Measurements from ENCODE around the gene MOSMO. TPM values are rescaled to one million over a fixed set of nuclear protein-coding genes. Genes with fewer than 3 reads are reported as not detected.
A peak's percentile ranks its signal among the peaks of the same experiment; 100 is the strongest.
"Not testable (repeated sequence)": the region's sequence is repeated elsewhere in the genome, so short reads cannot be mapped to it uniquely, and the experiment has no call there.

MOSMO gene
- total RNA-seq, 1 donor from 2014 or later, result 19.7 TPM

GRCh38 chr16:22029632-22030031 lies 21.7 kb downstream of the MOSMO start:
- DNase-seq (ENCODE audit: low spot score) (no peak), ATAC-seq (no peak)
- intact Hi-C loops (cut with DNase I), result no loop called here

GRCh38 chr16:22030087-22030812 lies 22.3 kb downstream of the MOSMO start:
- intact Hi-C loops (cut with DNase I), result no loop called here
- ATAC-seq (no peak), DNase-seq (ENCODE audit: low spot score) (no peak)

- DNase-seq (ENCODE audit: low spot score) (no peak), ATAC-seq (no peak)
These were observed 23.7 kb downstream of the MOSMO start for GRCh38 chr16:22031483-22032083.

DNA sequence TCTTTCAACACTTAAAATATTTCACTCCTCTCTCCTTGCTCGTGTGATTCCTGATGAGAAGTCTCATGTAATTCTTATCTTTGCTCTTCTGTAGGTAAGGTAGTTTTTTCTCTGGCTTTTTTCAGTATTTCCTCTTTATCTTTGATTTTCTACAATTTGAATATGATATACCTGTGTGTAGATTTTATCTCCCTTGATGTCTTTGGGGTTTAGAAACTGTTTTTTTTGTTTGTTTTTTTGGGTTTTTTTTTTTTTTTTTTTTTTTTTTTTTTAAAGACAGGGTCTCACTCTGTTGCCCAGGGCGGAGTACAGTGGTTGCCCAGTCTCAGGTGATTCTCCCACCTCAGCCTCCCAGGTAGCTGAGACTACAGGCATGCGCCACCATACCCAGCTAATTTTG lies 26.6 kb downstream of the MOSMO start:
- ATAC-seq, result no peak
- intact Hi-C loops (cut with DNase I), result no loop called here
- DNase-seq (ENCODE audit: low spot score), result no peak

More at GRCh38 chr16:22031483-22032083, 23.7 kb downstream of the MOSMO start:
- intact Hi-C loops (cut with DNase I), result no loop called here

GRCh38 chr16:22035153-22035552 lies 27.2 kb downstream of the MOSMO start:
- intact Hi-C loops (cut with DNase I), result no loop called here
- ATAC-seq, result no peak
- no peak for DNase-seq (ENCODE audit: low spot score)

- ATAC-seq; intact Hi-C loops (cut with DNase I): not testable (repeated sequence)
These were observed 36.0 kb downstream of the MOSMO start for GRCh38 chr16:22043882-22044281.

GRCh38 chr16:22045888-22046287 lies 38.0 kb downstream of the MOSMO start:
- DNase-seq (ENCODE audit: low spot score); intact Hi-C loops (cut with DNase I); ATAC-seq: not testable (repeated sequence)

More at GRCh38 chr16:22043882-22044281, 36.0 kb downstream of the MOSMO start:
- DNase-seq (ENCODE audit: low spot score), result not testable (repeated sequence)

- intact Hi-C loops (cut with DNase I), result no loop called here
- ATAC-seq, result no peak
- DNase-seq (ENCODE audit: low spot score), result no peak
These were observed 43.1 kb downstream of the MOSMO start for GRCh38 chr16:22050963-22051362.

- intact Hi-C loops (cut with DNase I), result no loop called here
- DNase-seq (ENCODE audit: low spot score), result no peak
- no peak for ATAC-seq
These were observed 45.1 kb downstream of the MOSMO start for GRCh38 chr16:22052980-22053379.

DNA sequence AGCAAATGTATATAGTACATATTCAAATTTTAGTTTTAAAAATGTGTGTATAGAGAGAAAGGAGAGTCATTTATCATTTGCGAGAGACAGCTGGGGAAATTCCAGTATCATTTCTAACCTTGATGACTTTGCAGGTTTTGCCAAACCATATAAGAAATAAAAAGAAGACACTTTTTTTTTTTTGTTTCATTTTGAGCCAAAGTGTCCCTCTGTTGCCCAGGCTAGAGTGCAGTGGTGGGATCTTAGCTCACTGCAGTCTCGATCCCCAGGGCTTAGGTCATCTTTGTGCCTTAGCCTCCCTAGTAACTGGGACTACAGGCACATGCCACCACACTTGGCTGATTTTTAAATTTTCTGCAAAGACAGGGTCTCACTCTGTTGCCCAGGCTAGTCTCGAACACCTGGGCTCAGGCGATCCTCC lies 46.0 kb downstream of the MOSMO start:
- ATAC-seq (no peak), DNase-seq (ENCODE audit: low spot score) (no peak)
- intact Hi-C loops (cut with DNase I), result no loop called here

DNA sequence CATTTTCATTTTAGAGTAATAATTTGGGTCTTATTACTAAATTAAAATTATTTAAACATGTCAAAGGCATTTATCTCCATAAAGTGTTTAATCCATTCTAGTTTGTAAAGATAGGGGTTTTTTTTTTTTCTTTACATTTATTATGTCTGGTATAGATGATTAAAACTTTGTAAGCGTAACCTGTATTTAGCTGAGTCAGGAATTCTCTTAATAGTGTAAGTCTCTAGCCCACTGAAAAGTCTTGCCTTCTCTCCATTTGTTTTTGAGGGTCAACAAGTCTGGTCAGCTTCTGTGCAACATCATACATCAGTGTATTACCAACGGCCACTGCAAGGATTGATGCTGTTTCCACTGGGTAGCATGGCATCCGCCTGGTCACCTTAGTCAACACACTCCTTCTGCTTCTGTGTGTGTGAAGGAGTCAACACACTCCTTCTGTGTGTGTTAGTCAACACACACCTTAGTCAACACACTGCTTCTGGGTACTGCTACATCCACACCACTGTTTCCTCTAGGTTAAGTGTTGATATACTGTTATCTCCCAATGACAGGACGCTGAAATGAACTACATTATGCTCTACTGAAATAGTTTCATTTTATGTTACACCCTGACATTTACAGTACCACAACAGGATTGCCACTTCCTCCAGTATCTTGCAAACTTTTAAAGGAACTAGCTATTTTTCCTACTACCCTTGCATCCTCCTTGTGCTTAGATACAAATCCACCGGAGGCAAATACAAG lies 47.1 kb downstream of the MOSMO start:
- ATAC-seq (no peak), DNase-seq (ENCODE audit: low spot score) (no peak)
- intact Hi-C loops (cut with DNase I), result no loop called here

DNA sequence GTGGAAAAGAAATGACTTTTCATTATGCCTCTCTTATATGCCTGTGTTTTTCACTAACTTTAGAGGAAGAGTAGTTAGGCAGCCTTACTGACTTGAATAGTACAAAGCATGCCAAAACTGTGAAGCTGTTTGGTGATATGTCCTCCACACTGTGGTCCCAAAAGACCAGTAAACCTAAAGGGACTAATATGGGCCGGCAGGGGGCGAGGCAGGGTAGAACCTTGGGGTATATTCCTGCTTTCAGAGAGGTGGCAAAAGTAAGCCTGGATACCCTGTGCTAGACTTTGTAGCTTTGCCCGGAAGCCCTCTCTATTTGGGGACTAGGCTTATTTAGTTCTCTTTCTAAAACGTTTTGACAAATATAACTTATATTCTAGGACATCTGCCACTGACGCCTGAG lies 48.0 kb downstream of the MOSMO start:
- DNase-seq (ENCODE audit: low spot score), result no peak
- intact Hi-C loops (cut with DNase I), result no loop called here
- no peak for ATAC-seq

- DNase-seq (ENCODE audit: low spot score), result no peak
- ATAC-seq, result no peak
- intact Hi-C loops (cut with DNase I), result no loop called here
These were observed 56.1 kb downstream of the MOSMO start for GRCh38 chr16:22063888-22064467.

DNA sequence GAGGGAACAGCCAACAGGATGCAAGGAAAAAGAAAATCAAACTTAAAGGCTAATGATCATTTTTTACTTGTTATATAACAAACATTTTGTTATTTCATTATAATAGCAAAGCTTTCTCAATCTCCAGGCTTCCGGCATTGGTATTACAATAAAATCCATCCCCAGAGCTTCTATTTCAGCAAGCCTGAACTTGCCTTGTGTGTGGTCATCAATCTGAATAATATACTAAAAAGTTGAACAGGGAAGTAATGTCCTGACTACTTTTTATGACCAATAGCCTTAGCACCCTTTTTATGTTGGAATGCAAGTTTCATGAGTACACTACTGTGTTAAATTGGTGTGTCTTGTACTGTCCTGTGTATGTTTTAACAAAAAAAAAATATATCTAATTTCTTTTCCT lies 57.3 kb downstream of the MOSMO start:
- ATAC-seq (no peak), DNase-seq (ENCODE audit: low spot score) (no peak)
- intact Hi-C loops (cut with DNase I), result no loop called here

- intact Hi-C loops (cut with DNase I), result loop anchor here (5.0 kb wide), 1 partner anchor 68 kb away; the partner anchor contains the start of gene PDZD9
- DNase-seq (ENCODE audit: low spot score) (no peak), ATAC-seq (peak; percentile 67)
These were observed 62.7 kb downstream of the MOSMO start for GRCh38 chr16:22070361-22071330.

DNA sequence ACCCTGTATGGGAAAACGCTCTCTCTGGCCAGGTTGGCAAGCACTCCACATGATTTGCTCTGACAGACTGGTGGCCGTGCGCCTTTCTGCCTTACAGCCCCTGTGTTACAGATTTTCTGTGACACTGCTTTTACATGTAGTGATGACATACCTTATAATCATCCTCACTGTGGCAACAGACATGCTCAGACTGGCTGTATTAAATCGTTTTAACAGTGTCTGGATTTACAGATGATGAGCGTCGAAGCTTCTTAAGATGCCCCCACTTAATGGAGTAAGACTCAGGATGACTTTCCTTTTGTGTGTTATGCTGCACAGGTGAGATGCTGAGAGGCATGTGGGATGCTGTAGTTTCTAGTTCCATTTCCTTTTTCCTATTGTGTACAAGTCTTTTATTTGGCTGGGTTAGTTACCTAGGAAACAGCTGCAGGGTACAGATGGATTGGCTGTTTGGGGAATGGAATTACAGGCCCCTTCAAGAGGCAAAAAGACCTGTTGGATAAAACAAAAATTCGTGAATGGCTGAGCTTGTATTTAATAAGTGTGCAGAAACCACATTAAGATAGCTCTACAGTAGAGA lies 63.5 kb downstream of the MOSMO start:
- ATAC-seq (peak; percentile 56), DNase-seq (ENCODE audit: low spot score) (no peak)
- intact Hi-C loops (cut with DNase I), result loop anchor here (5.0 kb wide), 1 partner anchor 69 kb away; the partner anchor contains the start of gene PDZD9

DNA sequence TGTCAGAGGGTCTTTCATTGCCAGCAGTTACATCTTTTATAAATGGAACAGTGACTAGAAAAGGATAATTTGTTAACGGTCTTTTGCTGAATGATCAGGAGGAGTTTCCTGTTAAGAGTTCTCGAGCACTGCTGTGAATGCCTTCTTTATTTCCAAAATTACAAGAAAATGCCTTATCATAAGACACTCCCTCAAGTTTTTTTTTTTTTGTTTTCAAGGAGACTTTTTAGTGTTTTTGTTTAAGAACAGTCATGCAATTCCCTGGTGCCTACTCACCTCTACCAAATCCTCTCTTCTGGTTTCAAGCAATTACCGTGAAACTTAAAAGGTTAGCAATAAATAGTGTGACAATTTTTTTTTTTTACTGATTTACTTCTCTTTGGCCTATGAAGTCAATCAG lies 65.4 kb downstream of the MOSMO start:
- no peak for DNase-seq (ENCODE audit: low spot score)
- intact Hi-C loops (cut with DNase I), result loop anchor here (5.0 kb wide), 1 partner anchor 71 kb away; the partner anchor contains the start of gene PDZD9
- ATAC-seq, result peak; percentile 28
